ENCODE measurements around the gene WDR26. TPM values are rescaled to one million over a fixed set of nuclear protein-coding genes. Genes with fewer than 3 reads are reported as not detected.
"Not testable (repeated sequence)": the region's sequence is repeated elsewhere in the genome, so short reads cannot be mapped to it uniquely, and the experiment has no call there.

The WDR26 gene
- polyA plus RNA-seq, 3 donors from 2014 or later, result 0.36 to 6.5 (median 3.6) TPM

- Mint-ChIP-seq H3K36me3 (peaks cover 11 to 33% (median 26%) of the 10 kb centered on the region in 3 donors), H3K27ac (peak overlapping the region; percentile 67 to 94 (median 86)), H3K9me3 (no peaks in the 10 kb centered on the region), H3K4me3 (peak overlapping the region; percentile 65 to 86 (median 70)), H3K4me1 (peaks cover 90 to 96% of the 10 kb centered on the region in 2 donors), H3K27me3 (ENCODE audit: low read depth in 3 of 3) (peaks cover 0 to 6% (median 0%) of the 10 kb centered on the region in 3 donors)
- peak; percentile 55 to 63 (median 62) for DNase-seq
Observed at GRCh38 chr1:224377676-224378006, 57.0 kb downstream of the WDR26 start.

DNA sequence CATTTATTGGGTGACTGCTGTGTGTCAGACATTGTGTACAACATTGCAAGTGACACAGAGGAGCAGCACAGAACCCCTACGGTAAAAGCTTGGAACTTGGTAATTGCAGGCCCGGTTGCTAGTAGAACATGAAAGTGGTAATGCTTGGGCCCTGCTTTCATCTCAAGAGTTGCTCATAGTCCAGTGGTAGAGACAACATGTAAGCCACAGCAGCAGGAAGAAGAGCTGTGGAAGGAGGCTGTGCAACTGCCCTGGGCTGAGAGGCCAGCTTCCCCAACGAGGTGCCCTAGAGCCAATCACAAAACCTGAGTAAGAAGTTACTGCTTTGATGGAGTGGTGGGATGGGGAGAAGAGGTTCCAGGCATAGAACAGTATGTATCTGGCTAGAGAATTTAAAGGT lies 59.5 kb downstream of the WDR26 start:
- Mint-ChIP-seq H3K4me1 (peaks cover 66 to 83% of the 10 kb centered on the region in 2 donors), H3K9me3 (no peaks in the 10 kb centered on the region), H3K27ac (peak overlapping the region; percentile 62 to 84 (median 77)), H3K36me3 (peaks cover 20 to 46% (median 42%) of the 10 kb centered on the region in 3 donors), H3K27me3 (ENCODE audit: low read depth in 3 of 3) (peaks cover 0 to 4% (median 0%) of the 10 kb centered on the region in 3 donors), H3K4me3 (peak overlapping the region; percentile 40 to 59 (median 45))
- DNase-seq, result no peak

- peaks cover 49 to 67% of the 10 kb centered on the region in 2 donors for H3K4me1 Mint-ChIP-seq
- peaks cover 28 to 52% (median 46%) of the 10 kb centered on the region in 3 donors for H3K36me3 Mint-ChIP-seq
- DNase-seq, result no peak
- no peaks in the 10 kb centered on the region for H3K9me3 Mint-ChIP-seq
- peak overlapping the region in 3 of 6 donors; percentile 16 to 81 (median 74) for H3K27ac Mint-ChIP-seq
- H3K27me3 Mint-ChIP-seq (ENCODE audit: low read depth in 3 of 3), result peaks cover 0 to 2% (median 0%) of the 10 kb centered on the region in 3 donors
- H3K4me3 Mint-ChIP-seq, result no peak overlapping the region
Observed at GRCh38 chr1:224373008-224373590, 61.5 kb downstream of the WDR26 start.

DNA sequence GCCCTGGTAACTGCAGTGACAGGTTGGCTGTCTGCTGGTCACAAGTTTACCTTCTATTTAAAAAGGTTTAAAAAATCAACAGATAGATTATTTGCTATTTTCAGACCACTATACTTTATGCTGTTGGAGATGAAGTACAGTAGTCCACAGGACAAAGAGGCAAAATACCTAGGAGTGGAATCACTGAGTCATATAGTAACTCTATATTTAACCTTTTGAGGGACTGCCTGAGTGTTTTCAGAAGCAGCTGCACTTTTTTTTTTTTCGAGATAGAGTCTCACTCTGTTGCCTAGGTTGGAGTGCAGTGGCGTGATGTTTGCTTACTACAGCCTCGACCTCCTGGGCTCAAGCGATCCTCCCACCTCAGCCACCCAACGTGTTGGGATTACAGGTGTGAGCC lies 66.2 kb downstream of the WDR26 start:
- Mint-ChIP-seq H3K36me3 (peaks cover 26 to 43% (median 33%) of the 10 kb centered on the region in 3 donors), H3K27ac (no peak overlapping the region), H3K4me1 (peaks cover 18 to 49% of the 10 kb centered on the region in 2 donors), H3K4me3 (no peak overlapping the region), H3K9me3 (no peaks in the 10 kb centered on the region), H3K27me3 (ENCODE audit: low read depth in 3 of 3) (no peaks in the 10 kb centered on the region)
- no peak for DNase-seq

- DNase-seq, result no peak
- Mint-ChIP-seq H3K9me3 (no peaks in the 10 kb centered on the region), H3K27me3 (ENCODE audit: low read depth in 3 of 3) (peaks cover 0 to 4% (median 0%) of the 10 kb centered on the region in 3 donors), H3K36me3 (peaks cover 5 to 7% (median 6%) of the 10 kb centered on the region in 3 donors), H3K4me3 (peak overlapping the region in 2 of 5 donors; percentile 11 to 14), H3K4me1 (peaks cover 44 to 73% of the 10 kb centered on the region in 2 donors), H3K27ac (peak overlapping the region in 2 of 6 donors; percentile 1 to 15)
Observed at GRCh38 chr1:224359207-224359606, 75.4 kb downstream of the WDR26 start.

GRCh38 chr1:224358237-224358636 lies 76.4 kb downstream of the WDR26 start:
- Mint-ChIP-seq H3K9me3 (no peaks in the 10 kb centered on the region), H3K36me3 (no peaks in the 10 kb centered on the region), H3K27ac (peak overlapping the region in 2 of 6 donors; percentile 17 to 90), H3K4me3 (peak overlapping the region; percentile 85 to 94 (median 90)), H3K27me3 (ENCODE audit: low read depth in 3 of 3) (peaks cover 0 to 4% (median 0%) of the 10 kb centered on the region in 3 donors), H3K4me1 (peaks cover 46 to 73% of the 10 kb centered on the region in 2 donors)
- DNase-seq, result no peak

GRCh38 chr1:224357626-224358124 lies 76.9 kb downstream of the WDR26 start:
- Mint-ChIP-seq H3K4me1 (peaks cover 46 to 68% of the 10 kb centered on the region in 2 donors), H3K27me3 (ENCODE audit: low read depth in 3 of 3) (peaks cover 0 to 4% (median 0%) of the 10 kb centered on the region in 3 donors), H3K9me3 (no peaks in the 10 kb centered on the region), H3K36me3 (no peaks in the 10 kb centered on the region), H3K4me3 (peak overlapping the region; percentile 85 to 94 (median 90)), H3K27ac (peak overlapping the region; percentile 65 to 93 (median 85))
- no peak for DNase-seq

DNA sequence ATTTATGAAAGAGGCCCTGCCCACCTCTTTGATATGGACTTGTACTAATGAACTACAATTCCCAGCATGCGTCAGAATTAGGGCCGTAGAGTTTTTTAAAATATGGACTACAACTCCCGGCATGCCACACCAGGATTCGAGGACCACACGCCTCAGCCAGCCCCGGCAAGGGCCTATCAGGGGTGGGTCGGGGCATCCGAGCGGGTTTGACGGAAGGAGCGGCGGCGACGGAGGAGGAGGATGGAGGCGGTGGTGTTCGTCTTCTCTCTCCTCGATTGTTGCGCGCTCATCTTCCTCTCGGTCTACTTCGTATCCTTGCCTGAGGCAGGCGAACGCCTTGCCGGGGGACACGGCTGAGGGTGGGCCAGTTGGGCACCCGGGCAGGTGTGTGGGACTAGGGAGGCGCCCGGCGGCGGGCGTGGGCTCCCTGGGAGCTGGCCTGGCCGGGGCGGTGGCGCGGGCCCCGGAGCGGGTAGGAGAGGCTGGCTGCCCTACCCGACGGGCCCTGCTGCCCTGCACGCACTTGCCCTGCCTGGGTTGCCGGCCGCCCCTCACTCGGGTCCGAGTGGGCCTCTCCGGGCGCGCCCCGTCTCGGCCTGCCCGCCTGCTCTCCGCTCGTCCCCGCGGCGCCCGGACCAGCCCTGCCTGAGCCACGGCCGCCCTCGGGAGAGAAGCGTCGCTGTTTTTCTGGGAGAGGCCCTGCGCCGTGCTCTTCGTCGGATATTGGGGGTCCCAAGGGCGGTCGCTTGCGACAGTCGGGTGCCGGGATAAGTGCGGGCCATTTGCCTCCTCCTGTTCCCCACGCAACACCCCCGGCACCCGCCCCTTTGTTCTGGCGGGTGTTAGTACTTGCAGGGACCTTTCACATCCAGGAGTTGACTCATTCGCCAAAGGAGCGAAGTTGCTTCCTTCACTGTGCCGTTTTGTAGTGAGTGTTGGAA lies 77.6 kb downstream of the WDR26 start, which contains the start of gene CNIH4:
Gene CNIH4 (plus strand): TSS at position 195 of the 941 bp plus-strand sequence. CDS start 46 bp downstream, at position 241.
- Mint-ChIP-seq H3K27me3 (ENCODE audit: low read depth in 3 of 3) (peaks cover 0 to 2% (median 0%) of the 10 kb centered on the region in 3 donors), H3K9me3 (no peaks in the 10 kb centered on the region)

GRCh38 chr1:224353975-224354925 lies 80.3 kb downstream of the WDR26 start:
- H3K4me1 Mint-ChIP-seq, result peaks cover 37 to 49% of the 10 kb centered on the region in 2 donors
- H3K36me3 Mint-ChIP-seq, result no peaks in the 10 kb centered on the region
- H3K9me3 Mint-ChIP-seq, result no peaks in the 10 kb centered on the region
- no peak for DNase-seq
- H3K27ac Mint-ChIP-seq, result peak overlapping the region; percentile 14 to 87 (median 41)
- peak overlapping the region in 2 of 5 donors; percentile 1 to 12 for H3K4me3 Mint-ChIP-seq
- H3K27me3 Mint-ChIP-seq (ENCODE audit: low read depth in 3 of 3), result peaks cover 0 to 2% (median 0%) of the 10 kb centered on the region in 3 donors

More for the DNA sequence above, 77.6 kb downstream of the WDR26 start, which contains the start of gene CNIH4:
- Mint-ChIP-seq H3K27ac (peak within 1 kb of the TSS; percentile 76 to 95 (median 92)), H3K36me3 (no peaks in the 10 kb centered on the region), H3K4me3 (peak within 1 kb of the TSS; percentile 90 to 96 (median 94)), H3K4me1 (peaks cover 43 to 61% of the 10 kb centered on the region in 2 donors)
- peak; percentile 90 to 91 (median 90) for DNase-seq

DNA sequence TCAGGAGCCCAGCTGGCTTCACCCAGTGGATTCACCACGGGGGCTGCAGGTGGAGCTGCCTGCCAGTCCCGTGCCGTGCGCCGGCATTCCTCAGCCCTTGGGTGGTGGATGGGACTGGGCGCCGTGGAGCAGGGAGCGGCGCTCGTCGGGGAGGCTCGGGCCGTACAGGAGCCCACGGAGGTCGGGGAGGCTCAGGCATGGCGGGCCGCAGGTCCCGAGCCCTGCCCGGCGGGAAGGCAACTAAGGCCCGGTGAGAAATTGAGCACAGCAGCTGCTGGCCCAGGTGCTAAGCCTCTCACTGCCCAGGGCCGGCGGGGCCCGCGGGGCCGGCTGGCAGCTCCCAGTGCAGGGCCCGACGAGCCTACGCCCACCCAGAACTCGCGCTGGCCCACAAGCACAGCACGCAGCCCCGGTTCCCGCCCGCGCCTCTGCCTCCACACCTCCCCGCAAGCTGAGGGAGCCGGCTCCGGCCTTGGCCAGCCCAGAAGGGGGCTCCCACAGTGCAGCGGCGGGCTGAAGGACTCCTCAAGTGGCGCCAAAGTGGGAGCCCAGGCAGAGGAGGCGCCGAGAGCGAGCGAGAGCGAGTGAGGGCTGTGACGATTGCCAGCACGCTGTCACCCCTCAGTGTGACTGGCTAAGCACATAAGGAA lies 82.0 kb downstream of the WDR26 start:
- not testable (repeated sequence) for H3K36me3 Mint-ChIP-seq; H3K27ac Mint-ChIP-seq; H3K4me3 Mint-ChIP-seq; H3K9me3 Mint-ChIP-seq; H3K27me3 Mint-ChIP-seq (ENCODE audit: low read depth in 3 of 3); DNase-seq
- peaks cover 20 to 39% of the 10 kb centered on the region in 2 donors for H3K4me1 Mint-ChIP-seq

GRCh38 chr1:224349716-224350115 lies 84.9 kb downstream of the WDR26 start:
- peak overlapping the region in 1 of 5 donors; percentile 21 for H3K4me3 Mint-ChIP-seq
- H3K36me3 Mint-ChIP-seq; H3K27me3 Mint-ChIP-seq (ENCODE audit: low read depth in 3 of 3); DNase-seq; H3K27ac Mint-ChIP-seq; H3K9me3 Mint-ChIP-seq: not testable (repeated sequence)
- H3K4me1 Mint-ChIP-seq, result peaks cover 11 to 22% of the 10 kb centered on the region in 2 donors

GRCh38 chr1:224348137-224348536 lies 86.5 kb downstream of the WDR26 start:
- H3K9me3 Mint-ChIP-seq, result peaks cover 0 to 17% (median 15%) of the 10 kb centered on the region in 6 donors
- peaks cover 0 to 2% (median 0%) of the 10 kb centered on the region in 3 donors for H3K27me3 Mint-ChIP-seq (ENCODE audit: low read depth in 3 of 3)
- peaks cover 0 to 6% of the 10 kb centered on the region in 2 donors for H3K4me1 Mint-ChIP-seq
- DNase-seq, result no peak
- no peak overlapping the region for H3K4me3 Mint-ChIP-seq
- H3K36me3 Mint-ChIP-seq, result peaks cover 0 to 3% (median 0%) of the 10 kb centered on the region in 3 donors
- H3K27ac Mint-ChIP-seq, result no peak overlapping the region

Data from immature natural killer cell (primary cell).